K562 (cell line): Measurements from ENCODE around the gene RCOR1. TPM values are rescaled to one million over a fixed set of nuclear protein-coding genes. Genes with fewer than 3 reads are reported as not detected.

Experiments used
- E2F6 ChIP-seq, 2 experiments: IDR thresholded peaks; 2 replicates each; pipeline ENCODE4 v1.6.1; 2011; ENCODE audit warnings: borderline replicate concordance in 1 of 2, control low read depth in 1 of 2, low read depth in 1 of 2, low read length in 1 of 2, mild to moderate bottlenecking in 1 of 2, mixed read lengths in 1 of 2, moderate library complexity in 1 of 2; ENCODE audit not compliant: insufficient read depth in 1 of 2, insufficient read length in 1 of 2, poor library complexity in 1 of 2, severe bottlenecking in 1 of 2; ENCODE audit errors: extremely low read depth in 1 of 2
- FOXJ3 ChIP-seq: sonication (generic); formaldehyde crosslinking; IDR thresholded peaks from 2 replicates; pipeline ENCODE4 v1.4.0; 2020; ENCODE audit warnings: mild to moderate bottlenecking, missing genetic modification reagents
- KLF10 ChIP-seq: fragments of 250-450 bp; sonication (Bioruptor Pico); IDR thresholded peaks from 2 replicates; pipeline ENCODE4 v1.6.1; 2021; ENCODE audit warnings: matching md5 sums
- RFX7 ChIP-seq: fragments of 250-450 bp; sonication (Bioruptor Pico); IDR thresholded peaks from 2 replicates; pipeline ENCODE4 v1.5.1; 2021; ENCODE audit warnings: mild to moderate bottlenecking
- RREB1 ChIP-seq: fragments of 250-450 bp; sonication (Bioruptor Pico); IDR thresholded peaks from 2 replicates; pipeline ENCODE4 v1.4.0; 2020
- SMARCE1 ChIP-seq: fragments of 450-650 bp; IDR thresholded peaks from 2 replicates; pipeline ENCODE4 v1.7.1; 2016; ENCODE audit warnings: mild to moderate bottlenecking
- ZNF589 ChIP-seq: fragments of 200-800 bp; sonication (Bioruptor generic); IDR thresholded peaks from 2 replicates; pipeline ENCODE4 v1.6.1; 2016; ENCODE audit warnings: low read depth, missing genetic modification characterization, missing compliant biosample characterization
- polyA plus RNA-seq, 8 experiments: library from polyadenylated mRNA; depleted of rRNA in 4 of 8; stranded (reverse) in 5 of 8; unstranded in 3 of 8; fragments of >200 nt; fragmentation: Nextera tagmentation in 2 of 8; fragmentation: Illumina TruSeq in 1 of 8; extraction: Ambion mirVana in 2 of 8; extraction: Trizol in 1 of 8; gene quantifications; 2 replicates each; pipeline versions ENCODE4 v1.2.1 to v1.2.3, GENCODE V29; 2011 to 2014; ENCODE audit warnings: inconsistent platforms in 1 of 8, missing spikeins in 1 of 8
- total RNA-seq, 7 experiments: library from RNA; depleted of rRNA in 6 of 7; stranded (reverse); fragments of >200 nt in 6 of 7; fragmentation: Illumina TruSeq in 2 of 7; extraction: Trizol in 2 of 7; gene quantifications; 2 replicates each; pipeline versions ENCODE4 v1.2.1 to v1.2.3, GENCODE V29; 2011 to 2021; ENCODE audit warnings: low replicate concordance in 1 of 7

Gene RCOR1
- total and polyA plus RNA-seq, 9 of the 15 experiments (the other 6 are each of a cell fraction or from before 2014, with no cell fraction given): 8.5 to 47.9 (median 20.9) TPM

GRCh38 chr14:102625564-102626296, 33.3 kb downstream of the RCOR1 start (continued):
- TF ChIP-seq E2F6 (IDR thresholded peaks at IDR 0.05; ENCODE audit: borderline replicate concordance in 1 of 2, extremely low read depth in 1 of 2, insufficient read depth in 1 of 2, insufficient read length in 1 of 2, low read depth in 1 of 2, low read length in 1 of 2, poor library complexity in 1 of 2, severe bottlenecking in 1 of 2): no peak
- TF ChIP-seq SMARCE1: no peak
- TF ChIP-seq RREB1 (CRISPR knock-in tag): no peak
- TF ChIP-seq FOXJ3 (CRISPR knock-in tag): no peak
- TF ChIP-seq KLF10 (CRISPR knock-in tag): no peak
- no peak for TF ChIP-seq RFX7 (CRISPR knock-in tag)
- TF ChIP-seq ZNF589 (CRISPR knock-in tag): no peak
